Measurements from ENCODE around the gene RNF14.

GRCh38 chr5:141966963-141967333 is 2.0 kb upstream of the RNF14 start:
- TF ChIP-seq POLR2AphosphoS5 (IDR thresholded peaks at IDR 0.05) (no peak), CTCF (IDR thresholded peaks at IDR 0.05) (no peak)
